ENCODE results near the gene PLCXD1. TPM values are rescaled to one million over a fixed set of nuclear protein-coding genes. Genes with fewer than 3 reads are reported as not detected.
"Not testable (repeated sequence)": the region's sequence is repeated elsewhere in the genome, so short reads cannot be mapped to it uniquely, and the experiment has no call there.

Gene PLCXD1
- polyA plus RNA-seq, 4 donors, result 15.7 to 40.1 (median 30.4) TPM

- DNase-seq (ENCODE audit: low read depth in 4 of 4, low spot score in 2 of 4), result no peak
These were observed 9.4 kb downstream of the PLCXD1 start for GRCh38 chrX:290476-291166.

DNA sequence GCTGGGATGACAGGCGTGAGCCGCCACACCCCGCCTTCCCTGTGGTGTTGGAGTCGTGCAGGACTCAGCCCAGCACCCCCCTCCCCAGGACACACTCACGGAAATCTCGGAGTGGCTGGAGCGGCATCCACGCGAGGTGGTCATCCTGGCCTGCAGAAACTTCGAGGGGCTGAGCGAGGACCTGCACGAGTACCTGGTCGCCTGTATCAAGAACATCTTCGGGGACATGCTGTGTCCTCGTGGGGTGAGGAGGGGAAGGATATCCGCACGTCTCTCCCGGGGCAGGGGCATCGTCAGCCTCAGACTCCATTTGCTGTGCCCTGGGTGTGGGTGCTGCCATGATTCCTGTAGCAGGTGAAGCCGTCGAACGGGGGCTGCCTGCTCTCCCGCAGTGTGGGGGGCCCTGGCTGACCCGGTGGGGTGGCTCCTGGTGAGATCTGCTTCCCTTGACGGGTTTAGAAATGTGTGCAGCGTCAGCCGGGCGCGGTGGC is 10.3 kb downstream of the PLCXD1 start:
- DNase-seq (ENCODE audit: low read depth in 4 of 4, low spot score in 2 of 4), result no peak

DNA sequence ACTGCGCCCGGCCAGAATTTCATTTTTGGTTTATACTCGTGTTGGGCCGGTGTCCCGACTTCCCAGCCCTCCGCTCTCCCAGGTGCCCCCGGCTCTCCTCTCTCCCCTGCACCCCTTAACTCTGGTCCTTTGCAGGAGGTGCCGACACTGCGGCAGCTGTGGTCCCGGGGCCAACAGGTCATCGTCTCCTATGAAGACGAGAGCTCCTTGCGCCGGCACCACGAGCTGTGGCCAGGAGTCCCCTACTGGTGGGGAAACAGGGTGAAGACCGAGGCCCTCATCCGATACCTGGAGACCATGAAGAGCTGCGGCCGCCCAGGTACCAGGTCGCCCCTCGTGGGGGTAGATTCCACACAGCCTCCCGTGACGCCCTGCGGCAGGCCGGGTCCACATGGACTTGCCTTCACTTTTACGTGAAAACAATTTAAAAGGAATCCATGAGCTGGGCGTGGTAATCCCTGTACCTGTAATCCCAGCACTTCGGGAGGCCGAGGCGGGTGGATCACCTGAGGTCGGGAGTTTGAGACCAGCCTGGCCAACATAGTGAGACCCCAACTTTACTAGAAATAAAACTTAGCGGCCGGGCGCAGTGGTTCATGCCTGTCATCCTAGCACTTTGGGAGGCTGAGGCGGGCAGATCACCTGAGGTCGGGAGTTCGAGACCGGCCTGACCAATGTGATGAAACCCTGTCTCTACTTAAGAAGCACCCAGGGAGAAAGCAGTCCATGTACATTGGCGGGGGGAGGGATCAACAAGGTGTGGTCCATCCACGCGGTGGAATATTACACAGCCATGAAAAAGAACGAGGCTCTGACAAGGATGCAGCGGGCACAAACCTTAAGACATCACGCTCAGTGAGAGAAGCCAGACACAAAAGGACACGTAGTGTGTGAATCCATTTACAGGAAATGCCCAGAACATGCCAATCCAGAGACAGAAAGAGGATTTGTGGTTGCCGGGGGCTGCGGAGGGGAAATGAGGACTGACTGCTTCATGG is 12.0 kb downstream of the PLCXD1 start:
- DNase-seq (ENCODE audit: low read depth in 4 of 4, low spot score in 2 of 4), result no peak

GRCh38 chrX:295136-295535 is 14.0 kb downstream of the PLCXD1 start:
- DNase-seq (ENCODE audit: low read depth in 4 of 4, low spot score in 2 of 4), result no peak

- DNase-seq (ENCODE audit: low read depth in 4 of 4, low spot score in 2 of 4), result no peak
These were observed 17.8 kb downstream of the PLCXD1 start for GRCh38 chrX:298993-299392.

GRCh38 chrX:300334-300733 is 19.2 kb downstream of the PLCXD1 start:
- DNase-seq (ENCODE audit: low read depth in 4 of 4, low spot score in 2 of 4), result no peak

- no peak for DNase-seq (ENCODE audit: low read depth in 4 of 4, low spot score in 2 of 4)
These were observed 21.8 kb downstream of the PLCXD1 start for GRCh38 chrX:302975-303374.

DNA sequence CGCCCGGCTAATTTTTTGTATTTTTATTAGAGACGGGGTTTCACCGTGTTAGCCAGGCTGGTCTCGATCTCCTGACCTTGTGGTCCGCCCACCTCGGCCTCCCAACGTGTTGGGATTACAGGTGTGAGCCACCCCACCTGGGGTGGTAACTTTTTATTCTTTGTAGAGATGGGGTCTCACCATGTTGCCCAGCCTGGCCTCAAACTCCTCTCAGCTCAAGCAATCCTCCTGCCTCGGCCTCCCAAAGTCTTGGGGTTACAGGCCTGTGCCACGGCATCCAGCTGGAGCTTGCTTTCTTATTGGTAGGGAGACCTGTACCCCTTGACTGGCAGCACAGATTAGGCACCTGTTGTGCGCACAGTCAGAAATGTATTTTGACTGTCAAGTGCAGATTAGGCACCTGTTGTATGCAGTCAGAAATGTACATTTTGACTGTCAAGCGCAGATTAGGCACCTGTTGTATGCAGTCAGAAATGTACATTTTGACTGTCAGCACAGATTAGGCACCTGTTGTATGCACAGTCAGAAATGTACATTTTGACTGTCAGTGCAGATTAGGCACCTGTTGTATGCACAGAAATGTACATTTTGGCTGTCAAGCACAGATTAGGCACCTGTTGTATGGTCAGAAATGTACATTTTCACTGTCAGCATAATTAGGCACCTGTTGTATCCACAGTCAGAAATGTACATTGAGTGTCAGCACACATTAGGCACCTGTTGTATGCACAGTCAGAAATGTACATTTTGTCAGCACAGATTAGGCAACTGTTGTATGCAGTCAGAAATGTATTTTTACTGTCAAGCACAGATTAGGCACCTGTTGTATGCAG is 24.8 kb downstream of the PLCXD1 start:
- DNase-seq (ENCODE audit: low read depth in 4 of 4, low spot score in 2 of 4), result not testable (repeated sequence)

- DNase-seq (ENCODE audit: low read depth in 4 of 4, low spot score in 2 of 4), result not testable (repeated sequence)
These were observed 25.6 kb downstream of the PLCXD1 start for GRCh38 chrX:306614-307251.

DNA sequence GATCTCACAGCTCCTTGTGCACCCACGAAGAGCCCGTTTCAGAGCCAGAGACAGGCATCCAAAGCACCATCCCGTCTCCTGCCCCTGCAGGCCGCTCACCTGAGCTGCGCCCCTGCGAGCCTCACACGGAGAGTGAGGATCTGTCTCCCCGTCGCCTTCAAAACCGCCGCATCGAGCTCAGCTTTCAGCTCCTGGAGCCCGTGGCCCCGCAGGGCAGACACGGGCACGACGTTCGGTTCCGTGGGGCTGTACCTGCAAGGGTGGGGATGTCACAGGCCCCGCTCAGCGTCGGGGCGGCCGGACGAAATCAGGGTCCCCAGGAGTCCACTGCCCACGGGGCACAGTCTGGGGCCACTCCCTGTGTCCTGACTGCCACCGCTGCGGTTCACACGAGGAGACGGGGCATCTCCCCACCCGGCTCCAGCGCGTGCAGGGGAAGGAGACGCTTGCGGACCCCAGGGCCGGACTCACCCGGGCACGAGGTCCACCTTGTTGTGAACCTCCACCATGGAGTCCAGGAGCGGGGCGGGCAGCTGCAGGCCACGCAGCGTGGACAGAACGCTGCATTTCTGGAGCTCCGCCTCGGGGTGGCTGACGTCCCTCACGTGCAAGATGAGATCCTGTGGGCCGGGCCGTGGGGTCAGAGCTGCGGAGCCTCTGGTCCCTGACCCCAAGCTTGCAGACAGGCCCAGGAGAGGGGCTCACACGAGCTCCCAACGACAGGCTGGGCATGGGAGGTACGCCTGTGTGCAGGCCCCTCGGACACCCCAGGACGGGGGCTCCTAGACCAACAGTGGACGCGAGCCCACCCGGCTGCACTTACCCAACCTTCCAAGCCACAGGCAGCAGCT is 26.3 kb downstream of the PLCXD1 start:
- no peak for DNase-seq (ENCODE audit: low read depth in 4 of 4, low spot score in 2 of 4)

GRCh38 chrX:308821-309520 is 27.8 kb downstream of the PLCXD1 start:
- DNase-seq (ENCODE audit: low read depth in 4 of 4, low spot score in 2 of 4), result no peak

DNA sequence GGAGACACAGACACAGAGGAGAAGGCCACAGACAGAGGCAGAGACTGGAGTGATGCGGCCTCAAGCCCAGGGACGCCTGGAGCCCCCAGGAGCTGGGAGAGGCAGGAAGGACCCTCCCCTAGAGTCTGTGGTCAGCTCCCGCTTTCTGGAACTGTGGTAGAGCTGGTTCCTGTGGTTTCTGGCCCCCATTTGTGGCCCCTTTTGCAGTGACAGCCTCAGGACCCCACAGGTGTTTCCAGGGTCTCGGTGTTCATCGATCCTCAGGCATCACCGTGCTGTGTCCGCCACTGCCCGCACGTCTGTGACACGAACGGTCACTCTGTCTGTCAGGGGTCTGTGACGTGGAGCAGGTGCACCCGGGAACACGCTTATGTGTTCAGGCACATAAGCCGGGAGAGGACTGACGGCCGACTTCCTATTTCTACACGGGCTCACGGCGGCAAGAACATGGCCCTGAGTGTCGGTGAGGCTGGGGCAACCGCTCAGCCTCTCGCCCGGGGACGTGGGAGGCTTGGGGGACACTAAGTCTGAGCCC is 29.5 kb downstream of the PLCXD1 start:
- DNase-seq (ENCODE audit: low read depth in 4 of 4, low spot score in 2 of 4), result no peak

GRCh38 chrX:311156-312129 is 30.3 kb downstream of the PLCXD1 start:
- DNase-seq (ENCODE audit: low read depth in 4 of 4, low spot score in 2 of 4), result no peak

DNA sequence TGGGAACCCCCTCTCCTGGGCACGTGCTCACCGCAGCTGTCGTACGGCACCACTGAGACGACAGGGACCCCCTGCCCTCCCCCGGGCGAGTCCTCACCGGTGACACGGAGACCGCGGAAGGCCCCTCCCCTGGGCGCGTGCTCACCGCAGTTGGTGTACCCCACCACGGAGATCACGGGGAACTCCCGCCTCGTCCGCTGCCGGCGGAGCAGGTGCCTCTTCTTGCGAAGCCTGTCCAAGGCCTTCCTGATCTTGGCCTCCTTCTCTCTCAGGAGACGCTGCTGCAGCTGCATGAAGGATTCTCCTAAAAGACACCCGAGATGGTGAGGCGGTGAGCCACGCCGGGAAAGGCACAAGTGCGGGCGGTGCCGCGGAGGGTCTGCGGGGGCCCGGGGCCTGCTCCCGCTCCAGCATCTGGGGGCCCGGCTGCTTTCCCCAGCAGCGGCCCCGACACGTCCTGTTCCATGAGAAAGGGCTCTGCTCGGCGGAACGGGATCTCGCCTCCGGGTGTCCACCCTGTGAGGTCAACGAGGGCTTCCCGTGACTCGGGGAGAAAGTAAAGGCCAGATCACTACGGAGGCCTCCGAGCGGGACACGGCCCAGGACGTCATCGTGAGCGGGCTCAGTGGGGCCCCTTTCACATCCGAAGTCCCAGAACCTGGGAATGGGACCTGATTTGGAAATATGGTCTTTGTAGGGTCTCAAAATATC is 31.6 kb downstream of the PLCXD1 start:
- no peak for DNase-seq (ENCODE audit: low read depth in 4 of 4, low spot score in 2 of 4)

GRCh38 chrX:313546-313945 is 32.4 kb downstream of the PLCXD1 start:
- no peak for DNase-seq (ENCODE audit: low read depth in 4 of 4, low spot score in 2 of 4)

GRCh38 chrX:314049-314448 is 32.9 kb downstream of the PLCXD1 start:
- DNase-seq (ENCODE audit: low read depth in 4 of 4, low spot score in 2 of 4), result no peak

Measured in left renal cortex interstitium (tissue), 4 donors.